H9 (cell line): ENCODE data around the gene CEP120. TPM values are rescaled to one million over a fixed set of nuclear protein-coding genes. Genes with fewer than 3 reads are reported as not detected.

Source experiments
- DNase-seq: peaks from one replicate; pipeline ENCODE4 v3.0.0-alpha.2; 2017
- H2AFZ ChIP-seq: one replicate; pipeline ENCODE4 v1.6.1; 2013; ENCODE audit warnings: mild to moderate bottlenecking, low read length, control low read depth, moderate library complexity
- H2AK5ac ChIP-seq: 2 replicates; pipeline ENCODE4 v1.6.1; 2013; ENCODE audit warnings: low read length, control low read depth, mixed read lengths; ENCODE audit not compliant: insufficient read length
- H2BK120ac ChIP-seq: one replicate; pipeline ENCODE4 v1.6.1; 2013; ENCODE audit warnings: low read depth, mild to moderate bottlenecking, low read length, control low read depth, inconsistent platforms; ENCODE audit not compliant: poor library complexity, severe bottlenecking
- H2BK12ac ChIP-seq: 2 replicates; pipeline ENCODE4 v1.6.1; 2013; ENCODE audit warnings: low read length, control low read depth, mixed read lengths, low read depth; ENCODE audit not compliant: insufficient read length
- H2BK15ac ChIP-seq: 2 replicates; pipeline ENCODE4 v1.6.1; 2013; ENCODE audit warnings: low read depth, low read length, control low read depth
- H2BK20ac ChIP-seq: one replicate; pipeline ENCODE4 v1.6.1; 2013; ENCODE audit warnings: low read depth, mild to moderate bottlenecking, low read length, control low read depth, inconsistent platforms; ENCODE audit not compliant: poor library complexity, severe bottlenecking
- H2BK5ac ChIP-seq: 2 replicates; pipeline ENCODE4 v1.6.1; 2013; ENCODE audit warnings: low read length, control low read depth, mixed read lengths; ENCODE audit not compliant: insufficient read length
- H3K14ac ChIP-seq: 2 replicates; pipeline ENCODE4 v1.6.1; 2013; ENCODE audit warnings: low read length, control low read depth; ENCODE audit not compliant: insufficient read depth
- H3K18ac ChIP-seq: 2 replicates; pipeline ENCODE4 v1.6.1; 2013; ENCODE audit warnings: low read depth, mild to moderate bottlenecking, mixed read lengths, low read length, control low read depth; ENCODE audit not compliant: insufficient read length
- H3K23ac ChIP-seq: 2 replicates; pipeline ENCODE4 v1.6.1; 2013; ENCODE audit warnings: low read length, control low read depth, mixed read lengths, low read depth; ENCODE audit not compliant: insufficient read length
- H3K23me2 ChIP-seq: 2 replicates; pipeline ENCODE4 v1.6.1; 2013; ENCODE audit warnings: low read depth, mild to moderate bottlenecking, mixed read lengths, low read length, control low read depth; ENCODE audit not compliant: insufficient read length, poor library complexity, severe bottlenecking
- H3K27ac ChIP-seq: 2 replicates; pipeline ENCODE4 v1.5.1; 2013; ENCODE audit warnings: low read length, control low read depth, mixed read lengths, low read depth; ENCODE audit not compliant: insufficient read length
- H3K27me3 ChIP-seq: 2 replicates; pipeline ENCODE4 v1.6.1; 2013; ENCODE audit warnings: low read length, control low read depth, inconsistent platforms; ENCODE audit not compliant: insufficient read depth
- H3K4ac ChIP-seq: 2 replicates; pipeline ENCODE4 v1.6.1; 2013; ENCODE audit warnings: low read depth, mild to moderate bottlenecking, control low read depth, inconsistent platforms, low read length, moderate library complexity
- H3K4me1 ChIP-seq: 2 replicates; pipeline ENCODE4 v1.6.1; 2013; ENCODE audit warnings: low read length, control low read depth, inconsistent platforms; ENCODE audit not compliant: insufficient read depth
- H3K4me2 ChIP-seq: 2 replicates; pipeline ENCODE4 v1.6.1; 2013; ENCODE audit warnings: low read length, control low read depth, mixed read lengths; ENCODE audit not compliant: insufficient read length, insufficient read depth
- H3K56ac ChIP-seq: 2 replicates; pipeline ENCODE4 v1.6.1; 2013; ENCODE audit warnings: low read depth, mild to moderate bottlenecking, mixed read lengths, low read length, control low read depth; ENCODE audit not compliant: insufficient read length
- H3K79me1 ChIP-seq: 2 replicates; pipeline ENCODE4 v1.6.1; 2013; ENCODE audit warnings: low read depth, mild to moderate bottlenecking, moderate library complexity, low read length, control low read depth, inconsistent platforms; ENCODE audit not compliant: insufficient read depth, poor library complexity, severe bottlenecking
- H3K79me2 ChIP-seq: 2 replicates; pipeline ENCODE4 v1.6.1; 2013; ENCODE audit warnings: low read length, control low read depth, inconsistent platforms; ENCODE audit not compliant: insufficient read depth
- H3K9ac ChIP-seq: 2 replicates; pipeline ENCODE4 v1.6.1; 2013; ENCODE audit warnings: low read length, control low read depth, mixed read lengths; ENCODE audit not compliant: insufficient read length; ENCODE audit errors: extremely low read depth
- H3K9me3 ChIP-seq: one replicate; pipeline ENCODE4 v1.6.1; 2013; ENCODE audit warnings: low read depth, low read length, inconsistent platforms; ENCODE audit not compliant: control insufficient read depth
- H3T11ph ChIP-seq: one replicate; pipeline ENCODE4 v1.6.1; 2013; ENCODE audit warnings: mild to moderate bottlenecking, low read length, control low read depth, inconsistent platforms
- H4K20me1 ChIP-seq: one replicate; pipeline ENCODE4 v1.6.1; 2013; ENCODE audit not compliant: control insufficient read depth, insufficient read length, insufficient read depth
- H4K5ac ChIP-seq: 2 replicates; pipeline ENCODE4 v1.6.1; 2013; ENCODE audit warnings: low read depth, mild to moderate bottlenecking, mixed read lengths, low read length, control low read depth; ENCODE audit not compliant: insufficient read length
- H4K8ac ChIP-seq: replicated peaks from 2 replicates; pipeline ENCODE4 v1.6.1; 2013; ENCODE audit warnings: low read length, control low read depth, mixed read lengths, low read depth; ENCODE audit not compliant: insufficient read length
- H4K91ac ChIP-seq: 2 replicates; pipeline ENCODE4 v1.6.1; 2013; ENCODE audit warnings: low read depth, mild to moderate bottlenecking, moderate library complexity, mixed read lengths, low read length, control low read depth; ENCODE audit not compliant: insufficient read length
- H3K27ac Mint-ChIP-seq, 3 experiments: 2 replicates in 2 of 3; 3 replicates in 1 of 3; pipeline ENCODE4 v1.8.0; 2020 to 2021; ENCODE audit warnings: mixed read lengths in 3 of 3, mild to moderate bottlenecking in 1 of 3, moderate library complexity in 1 of 3
- H3K27me3 Mint-ChIP-seq: 2 replicates; pipeline ENCODE4 v1.8.0; 2021; ENCODE audit warnings: low read depth, mild to moderate bottlenecking, moderate library complexity, mixed read lengths
- H3K36me3 Mint-ChIP-seq, 3 experiments: 2 replicates in 2 of 3; 3 replicates in 1 of 3; pipeline ENCODE4 v1.8.0; 2020 to 2021; ENCODE audit warnings: low read depth in 3 of 3, mixed read lengths in 3 of 3; ENCODE audit not compliant: insufficient read depth in 1 of 3
- H3K4me1 Mint-ChIP-seq, 2 experiments: 2 replicates each; pipeline ENCODE4 v1.8.0; 2020; ENCODE audit warnings: mixed read lengths in 2 of 2
- H3K4me3 Mint-ChIP-seq, 2 experiments: 2 replicates in 1 of 2; 3 replicates in 1 of 2; pipeline ENCODE4 v1.8.0; 2020 to 2021; ENCODE audit warnings: mild to moderate bottlenecking in 2 of 2, mixed read lengths in 2 of 2, moderate library complexity in 1 of 2
- H3K9me3 Mint-ChIP-seq, 2 experiments: 2 replicates in 1 of 2; 3 replicates in 1 of 2; pipeline ENCODE4 v1.8.0; 2020; ENCODE audit warnings: mild to moderate bottlenecking in 2 of 2, mixed read lengths in 2 of 2, moderate library complexity in 1 of 2
- CTCF ChIP-seq: fragments of 200-600 bp; sonication (generic); conservative IDR thresholded peaks from 3 replicates; pipeline ENCODE4 v1.8.0; 2021; ENCODE audit warnings: antibody characterized with exemption, mild to moderate bottlenecking
- WGBS: extraction: QIAGEN DNeasy Blood & Tissue Kit; methylation state at CpG from one replicate; pipeline ENCODE4 v1.1.7; 2013; ENCODE audit warnings: missing lambda C conversion rate, low lambda C conversion rate, mixed read lengths; ENCODE audit not compliant: insufficient read length; ENCODE audit errors: extremely low coverage; 5-methylcytosine and 5-hydroxymethylcytosine counted together
- total RNA-seq: library from RNA; stranded (reverse); gene quantifications from 2 replicates; pipeline ENCODE4 v1.2.1, GENCODE V29; 2021

Gene CEP120
- total RNA-seq, 1 experiment from 2014 or later: 22.5 TPM

DNA sequence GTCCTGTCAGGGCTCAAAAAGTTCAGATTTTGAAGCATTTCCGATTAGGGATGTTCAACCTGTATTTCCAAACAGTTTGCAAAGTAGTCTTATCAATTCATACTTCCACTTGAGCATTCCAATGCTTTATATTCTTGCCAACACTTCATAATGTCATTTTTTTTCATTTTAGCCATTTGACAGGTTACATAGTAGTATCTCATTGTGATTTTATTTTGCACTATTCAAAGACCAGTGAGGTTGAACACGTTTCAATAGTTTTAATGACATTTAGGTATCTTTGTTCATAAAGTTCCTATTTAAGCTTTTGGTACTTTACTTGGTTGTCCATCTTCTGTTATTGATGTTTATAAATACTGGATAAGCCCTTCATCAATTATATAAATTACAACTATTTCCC is 71.4 kb downstream of the CEP120 start:
- peaks cover 17 to 27% (median 19%) of the 10 kb centered on the region in 3 experiments for H3K36me3 Mint-ChIP-seq
- no peak for DNase-seq
- no CpG with 5 or more reads among the region's 2 CpGs for WGBS
- Histone ChIP-seq H3T11ph (no peak overlapping the region), H3K56ac (no peak overlapping the region), H3K9me3 (no peaks in the 10 kb centered on the region), H2BK20ac (no peak overlapping the region), H3K9ac (no peak overlapping the region), H3K14ac (no peak overlapping the region), H3K79me2 (no peaks in the 10 kb centered on the region), H2AK5ac (no peak overlapping the region), H3K27ac (no peak overlapping the region), H4K5ac (no peak overlapping the region), H3K4me1 (no peaks in the 10 kb centered on the region), H3K18ac (no peak overlapping the region), H3K79me1 (no peaks in the 10 kb centered on the region), H2BK15ac (no peak overlapping the region), H4K20me1 (no peaks in the 10 kb centered on the region), H3K27me3 (no peaks in the 10 kb centered on the region), H4K91ac (no peak overlapping the region), H3K23me2 (no peaks in the 10 kb centered on the region), H2BK5ac (no peak overlapping the region), H3K4ac (no peak overlapping the region), H4K8ac (no peak overlapping the region), H2AFZ (no peak overlapping the region), H2BK120ac (no peak overlapping the region), H3K4me2 (no peak overlapping the region), H3K23ac (no peak overlapping the region), H2BK12ac (no peak overlapping the region)
- 0 out of 4 replicates have a peak, but pooled peaks cover 0 to 3% of the 10 kb centered on the region in 2 experiments for H3K4me1 Mint-ChIP-seq
- no peak overlapping the region for H3K27ac Mint-ChIP-seq
- H3K27me3 Mint-ChIP-seq: no peaks in the 10 kb centered on the region
- H3K4me3 Mint-ChIP-seq: no peak overlapping the region
- H3K9me3 Mint-ChIP-seq: peaks cover 16 to 17% of the 10 kb centered on the region in 2 experiments
- TF ChIP-seq CTCF: no peak
